HG03342 (cell line): ENCODE measurements around the gene OCIAD2.
A peak's percentile ranks its signal among the peaks of the same experiment; 100 is the strongest.
"Not testable (repeated sequence)": the region's sequence is repeated elsewhere in the genome, so short reads cannot be mapped to it uniquely, and the experiment has no call there.

Source experiments
- ATAC-seq: cut with Tn5 transposase; IDR thresholded peaks from one replicate; pipeline ENCODE4 v1.9.1; 2021; ENCODE audit warnings: mild to moderate bottlenecking, moderate library complexity; ENCODE audit not compliant: unreplicated experiment

OCIAD2 gene, protein sequence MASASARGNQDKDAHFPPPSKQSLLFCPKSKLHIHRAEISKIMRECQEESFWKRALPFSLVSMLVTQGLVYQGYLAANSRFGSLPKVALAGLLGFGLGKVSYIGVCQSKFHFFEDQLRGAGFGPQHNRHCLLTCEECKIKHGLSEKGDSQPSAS

DNA sequence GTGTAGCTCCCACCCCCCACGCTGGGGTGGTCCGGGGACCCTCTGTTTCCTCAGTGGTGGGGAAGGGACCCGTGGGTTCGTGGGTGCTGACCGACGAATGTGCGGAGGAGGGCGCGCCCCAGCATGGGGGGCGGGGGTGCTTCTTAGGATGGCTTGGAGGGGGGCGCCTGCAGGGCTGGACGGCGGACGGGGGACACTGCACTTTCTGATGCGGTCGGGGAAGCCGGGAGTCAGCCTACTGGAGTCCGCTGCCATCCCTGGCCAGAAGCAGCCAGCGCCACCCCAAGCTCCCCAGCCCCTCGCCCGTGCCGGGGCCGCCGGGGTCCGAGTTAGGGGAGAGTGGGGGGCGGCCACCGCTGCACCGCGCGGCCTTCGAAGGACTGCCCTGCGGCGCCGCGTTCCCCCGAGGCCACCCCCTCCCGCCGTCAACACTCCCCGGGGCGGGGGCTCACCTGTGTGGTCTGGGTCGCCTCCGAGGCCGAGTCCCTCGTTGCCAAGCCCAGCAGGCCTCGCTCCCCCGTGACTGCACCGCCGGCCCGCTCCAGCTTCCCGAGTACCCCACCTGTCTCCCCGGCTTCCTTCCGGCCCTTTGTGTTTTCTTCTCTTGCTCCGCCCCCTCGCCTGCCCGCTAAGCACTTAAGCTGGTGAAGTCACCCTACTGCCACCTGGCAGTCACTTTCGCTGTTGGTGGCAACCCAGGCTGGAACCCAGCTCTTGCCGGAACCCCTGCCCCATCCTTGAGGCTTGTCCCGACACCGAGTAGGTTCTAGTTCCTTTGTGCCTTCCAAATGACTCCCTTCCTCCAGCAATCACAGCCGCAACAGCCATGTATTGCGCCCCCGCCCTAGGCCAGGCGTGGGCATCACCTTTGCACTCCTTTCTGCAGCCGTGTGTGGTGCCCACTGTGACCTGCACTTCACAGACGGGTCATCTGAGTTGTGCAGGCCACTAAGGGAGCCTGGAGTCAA, at the start of gene OCIAD2:
OCIAD2 (minus strand) TSS at position 569 of the 968 bp plus-strand sequence. CDS start 2,225 bp downstream, outside the sequence.
- ATAC-seq, result peak; percentile 92

DNA sequence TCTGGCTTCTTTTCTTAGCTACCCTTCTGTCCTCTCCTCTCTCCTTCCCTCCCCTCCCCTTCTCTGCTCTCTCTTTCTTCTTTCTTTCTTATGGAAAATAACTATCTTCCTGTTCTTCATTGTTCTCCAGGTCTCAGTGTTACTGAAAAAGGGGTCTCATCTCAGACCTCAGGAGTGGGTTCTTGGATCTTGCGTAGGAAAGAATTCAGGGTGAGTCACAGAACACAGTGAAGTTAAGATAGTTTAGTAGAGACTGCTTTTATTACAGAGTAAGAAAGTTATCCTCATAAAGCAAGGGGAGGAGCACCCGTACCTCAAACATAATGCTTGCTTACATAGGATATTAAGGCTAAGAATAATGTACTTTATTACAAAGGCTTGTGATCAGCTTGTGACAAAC, 47.7 kb upstream of the OCIAD2 start:
- ATAC-seq, result no peak

DNA sequence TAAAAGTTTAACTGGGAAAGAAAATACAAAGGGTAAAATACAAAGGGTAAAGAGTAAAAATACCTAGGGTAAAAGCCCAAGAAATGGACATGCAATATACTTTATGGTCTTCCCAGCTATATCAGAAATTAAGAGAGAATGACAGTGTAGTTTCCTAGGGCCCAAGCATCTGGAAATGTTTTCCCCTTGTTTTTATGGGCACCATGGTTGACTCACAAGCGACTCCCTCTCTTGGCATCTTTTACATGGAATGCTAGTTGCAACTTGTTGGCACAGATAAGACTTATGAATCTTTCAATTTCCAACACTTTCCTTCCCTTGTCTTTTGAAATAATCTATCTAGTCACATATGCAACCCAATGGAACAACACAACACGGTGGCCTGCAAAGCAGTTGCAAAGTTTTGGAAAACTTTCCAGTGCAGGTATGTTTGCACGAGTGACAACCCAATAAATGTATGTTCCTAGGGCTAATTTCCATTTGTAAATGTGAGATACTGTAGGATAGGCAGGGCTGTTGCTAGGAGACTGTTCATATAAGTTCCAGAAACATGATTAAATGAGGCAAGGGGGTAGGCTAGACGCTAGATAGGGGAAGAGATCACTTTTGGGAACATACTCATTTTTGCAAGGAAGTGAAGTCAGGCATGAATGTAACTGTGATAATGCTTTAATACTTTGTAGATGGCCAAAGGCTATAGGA, 43.1 kb upstream of the OCIAD2 start:
- no peak for ATAC-seq

DNA sequence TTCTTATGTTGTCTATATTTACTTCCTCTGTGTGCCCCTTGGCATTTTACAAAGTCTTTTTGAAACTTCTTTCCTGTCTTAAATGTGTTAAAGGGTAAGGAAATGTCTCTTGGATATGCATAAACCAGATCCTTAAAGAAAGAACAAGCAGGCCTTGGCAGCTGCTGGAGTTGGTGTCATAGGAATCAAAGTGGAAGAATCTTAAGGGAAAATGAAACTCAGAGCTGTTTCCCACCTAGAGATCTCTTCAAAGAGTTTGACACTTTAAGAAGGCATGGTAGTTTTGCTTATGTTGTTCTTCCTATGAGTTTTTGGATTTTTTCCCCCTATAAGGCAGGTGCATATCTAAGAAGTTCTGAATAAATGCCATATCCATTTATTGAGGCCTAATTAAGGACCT, 42.5 kb upstream of the OCIAD2 start:
- no peak for ATAC-seq

DNA sequence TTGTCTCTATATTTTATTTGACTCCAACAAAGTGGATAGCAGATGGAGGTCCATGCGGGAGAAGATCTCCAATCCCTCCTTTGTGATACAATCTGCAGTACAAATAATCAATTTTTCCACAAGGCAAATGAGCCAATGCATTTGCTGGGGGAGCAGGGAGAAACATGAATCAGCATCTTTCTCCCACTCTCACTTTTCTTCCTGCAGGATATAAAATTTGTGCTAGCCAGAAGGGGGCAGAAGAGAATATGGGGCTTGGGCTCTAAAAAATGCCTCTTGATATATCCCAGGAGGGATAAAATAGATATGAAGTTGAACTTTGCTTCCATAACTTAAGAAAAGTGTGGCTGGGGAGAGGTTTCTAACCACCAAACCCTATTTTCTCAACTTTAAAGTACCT, 41.2 kb upstream of the OCIAD2 start:
- ATAC-seq, result no peak

DNA sequence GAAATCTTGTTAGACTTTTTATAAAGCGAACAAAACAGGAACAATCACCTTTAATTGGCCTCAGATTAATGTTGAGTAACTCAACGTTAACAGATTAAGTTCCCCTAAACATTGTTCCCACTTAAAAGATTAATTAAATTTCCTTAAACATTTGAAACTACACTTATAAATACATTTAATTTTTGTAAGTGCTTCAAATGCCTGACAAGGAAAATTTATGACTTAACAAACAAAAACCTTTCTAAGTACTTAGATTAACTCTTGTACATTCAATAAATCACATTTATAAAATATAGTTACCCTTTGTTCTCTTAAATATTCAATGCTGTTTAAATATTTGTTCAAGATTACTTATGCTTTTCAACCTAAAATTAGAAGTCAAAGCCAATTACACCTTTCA, 39.4 kb upstream of the OCIAD2 start:
- ATAC-seq, result no peak

DNA sequence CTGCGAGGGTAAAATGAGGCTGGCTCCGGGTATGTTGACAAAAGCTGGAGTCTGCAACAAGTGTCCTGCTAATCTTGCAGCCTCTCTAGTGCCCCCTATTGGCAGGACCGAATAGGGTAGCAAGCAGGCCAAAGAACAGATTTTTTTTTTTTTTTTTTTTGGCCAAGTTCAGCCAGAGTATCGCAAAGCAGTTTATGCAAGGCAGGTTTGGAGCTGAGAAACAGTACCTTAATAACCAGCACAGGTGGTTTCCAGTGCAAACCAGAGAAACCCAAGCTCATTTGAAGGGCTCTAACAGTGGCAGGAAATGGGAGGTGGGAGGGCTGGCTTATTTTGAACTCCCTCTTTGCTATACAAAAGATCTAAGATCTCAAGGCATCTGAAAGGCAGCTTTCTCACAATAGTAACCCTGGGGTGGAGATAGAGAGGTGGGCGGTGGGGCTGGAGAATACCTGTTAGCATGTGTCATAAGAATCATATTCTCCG, 38.2 kb upstream of the OCIAD2 start:
- ATAC-seq, result no peak

DNA sequence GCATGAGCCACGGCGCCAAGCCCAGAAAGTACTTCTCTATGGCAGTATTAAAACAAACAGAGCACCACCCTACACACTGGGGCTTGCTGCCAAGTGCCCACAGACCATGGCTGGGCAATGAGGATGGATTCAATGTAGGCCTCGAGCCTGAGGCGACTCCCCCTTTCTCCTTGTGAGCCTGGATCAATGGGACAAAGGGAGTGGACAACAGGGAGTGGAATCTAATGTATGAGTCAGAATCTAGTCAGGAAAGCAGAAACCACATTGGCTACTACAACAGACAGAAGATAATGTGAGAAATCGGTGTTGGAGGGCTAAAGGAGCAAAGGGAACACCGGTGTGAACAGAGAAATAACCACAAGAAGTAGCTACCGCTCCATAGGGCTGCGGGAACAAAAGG, 37.7 kb upstream of the OCIAD2 start:
- no peak for ATAC-seq

DNA sequence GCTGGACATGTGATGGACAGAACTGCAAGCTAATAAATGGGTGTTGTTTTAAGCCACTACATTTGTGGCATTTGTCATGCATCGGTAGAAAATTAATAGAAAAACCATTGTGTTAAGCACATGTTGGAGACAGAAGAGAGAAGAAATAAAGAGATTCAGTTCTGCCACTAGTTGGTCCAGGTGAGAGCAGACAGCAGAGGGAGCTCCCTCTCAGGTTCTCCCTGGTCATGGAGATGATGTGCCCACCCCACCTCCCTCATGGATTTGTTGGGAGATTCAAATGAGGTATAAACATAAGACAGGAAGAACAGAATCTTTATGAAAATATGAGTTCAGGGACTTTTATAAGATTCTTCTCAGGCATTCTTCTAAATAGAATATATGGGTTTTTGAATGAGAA, 36.8 kb upstream of the OCIAD2 start:
- no peak for ATAC-seq

DNA sequence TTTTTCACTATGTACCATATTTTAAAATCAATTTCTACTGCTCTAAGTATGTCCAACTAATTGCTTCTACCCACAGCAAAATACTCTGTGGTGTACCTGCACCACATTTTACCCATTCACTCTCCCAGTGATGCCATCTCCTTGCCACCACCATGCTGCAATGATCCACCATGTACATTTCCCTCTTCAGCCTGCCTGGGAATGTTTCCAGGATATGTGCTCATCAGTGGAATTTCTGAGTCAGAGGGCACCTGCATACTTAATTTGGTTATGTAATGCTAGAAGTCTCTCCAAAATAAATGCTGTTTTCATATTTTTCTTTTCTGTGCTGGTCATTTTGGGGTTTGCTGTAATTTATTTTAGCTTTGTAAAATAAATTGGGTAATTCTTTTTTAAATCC, 33.2 kb upstream of the OCIAD2 start:
- no peak for ATAC-seq

DNA sequence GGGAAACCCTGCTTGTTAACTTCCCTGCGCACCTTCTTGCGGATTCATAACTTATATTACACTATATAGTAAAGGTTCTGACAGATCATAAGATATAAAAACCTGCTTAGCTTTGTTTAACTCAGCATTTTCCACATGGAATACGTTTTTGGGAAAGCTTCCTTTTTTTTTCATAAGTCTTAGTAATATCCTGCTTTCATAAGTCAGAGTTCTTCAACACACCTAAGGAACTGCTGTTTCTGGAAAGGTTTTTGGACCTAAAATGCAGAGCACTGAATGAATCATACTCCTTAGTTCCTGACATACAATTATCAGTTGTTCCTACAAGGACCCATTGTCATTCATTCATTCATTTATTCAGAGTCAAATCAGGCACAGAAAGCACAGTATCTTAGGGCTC, 32.3 kb upstream of the OCIAD2 start:
- ATAC-seq, result no peak

DNA sequence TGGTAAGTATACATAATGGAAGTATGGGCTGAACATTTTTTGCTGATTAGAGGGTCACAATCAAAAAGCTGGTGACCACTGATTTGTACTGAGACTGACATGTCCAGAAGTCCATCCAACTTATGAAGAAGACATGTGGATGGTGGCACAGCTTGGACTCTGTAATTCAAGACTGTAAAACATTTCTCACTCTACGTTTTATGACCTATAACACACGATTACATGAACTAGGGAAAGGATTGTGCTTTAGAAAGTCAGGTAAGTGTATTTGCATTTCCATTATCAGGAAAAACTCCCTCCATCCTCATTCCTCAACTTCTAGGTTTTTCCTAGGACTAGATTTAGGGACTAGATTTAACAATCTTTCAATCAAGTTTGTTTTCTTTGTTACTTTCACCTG, 30.5 kb upstream of the OCIAD2 start:
- ATAC-seq, result no peak

DNA sequence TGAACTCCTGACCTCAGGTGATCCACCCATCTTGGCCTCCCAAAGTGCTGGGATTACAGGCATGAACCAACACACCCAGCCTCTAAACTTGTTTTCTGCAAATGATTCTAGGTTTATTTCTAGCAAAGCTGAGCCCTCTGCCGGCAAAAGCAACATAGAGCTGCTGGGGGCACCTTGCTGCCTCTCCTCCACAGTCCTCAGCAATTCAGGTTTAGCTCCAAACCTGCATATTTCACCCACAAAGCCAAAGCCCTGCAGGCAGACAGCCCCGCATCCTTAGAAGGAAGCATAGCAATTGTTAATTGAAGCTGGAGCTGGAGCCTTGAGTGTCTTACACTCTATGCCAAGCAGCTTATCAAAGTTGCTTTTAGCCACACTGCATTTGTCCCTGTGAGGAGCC, 24.9 kb upstream of the OCIAD2 start:
- no peak for ATAC-seq

DNA sequence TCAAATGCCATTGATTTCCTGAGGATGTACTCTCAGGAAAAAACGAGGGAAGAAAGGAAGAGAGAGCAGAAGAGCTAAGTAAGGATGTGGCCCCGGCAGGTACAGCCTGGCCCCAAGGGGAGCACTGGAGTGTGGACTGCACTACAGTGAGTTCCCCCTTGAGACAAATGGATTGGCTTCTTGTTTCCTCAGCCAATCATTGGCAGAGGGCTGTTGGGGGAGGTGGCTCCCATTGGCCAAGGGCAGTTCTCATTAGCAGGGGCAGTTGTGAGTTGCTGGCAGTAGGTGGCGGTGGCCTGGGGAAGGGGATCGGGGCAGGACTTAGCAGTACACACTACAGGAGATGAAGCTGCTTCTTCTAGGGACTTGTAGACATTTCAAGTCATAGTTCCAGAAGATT, 24.1 kb upstream of the OCIAD2 start:
- ATAC-seq, result no peak

DNA sequence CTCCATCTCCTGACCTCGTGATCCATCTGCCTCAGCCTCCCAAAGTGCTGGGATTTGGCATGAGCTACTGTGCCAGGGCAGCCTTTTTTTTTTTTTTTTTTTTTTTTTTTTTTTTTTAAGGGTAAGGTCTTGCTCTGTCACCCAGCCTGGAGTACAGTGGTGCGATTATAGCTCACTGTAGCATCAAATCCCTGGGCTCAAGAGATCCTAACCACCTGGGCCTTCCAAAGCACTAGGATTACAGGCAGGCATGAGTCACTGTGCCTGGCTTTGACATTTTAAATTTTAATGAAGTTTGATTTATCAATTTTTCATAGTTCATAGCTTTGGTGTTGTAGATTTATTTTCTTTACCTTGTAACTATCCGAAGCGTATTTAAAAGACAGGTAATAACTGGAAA, 17.8 kb upstream of the OCIAD2 start:
- no peak for ATAC-seq

DNA sequence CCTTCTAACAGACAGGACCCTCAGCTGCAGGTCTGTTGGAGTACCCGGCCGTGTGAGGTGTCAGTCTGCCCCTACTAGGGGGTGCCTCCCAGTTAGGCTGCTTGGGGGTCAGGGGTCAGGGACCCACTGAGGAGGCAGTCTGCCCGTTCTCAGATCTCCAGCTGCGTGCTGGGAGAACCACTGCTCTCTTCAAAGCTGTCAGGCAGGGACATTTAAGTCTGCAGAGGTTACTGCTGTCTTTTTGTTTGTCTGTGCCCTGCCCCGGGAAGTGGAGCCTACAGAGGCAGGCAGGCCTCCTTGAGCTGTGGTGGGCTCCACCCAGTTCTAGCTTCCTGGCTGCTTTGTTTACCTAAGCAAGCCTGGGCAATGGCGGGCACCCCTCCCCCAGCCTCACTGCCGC, 16.5 kb upstream of the OCIAD2 start:
- not testable (repeated sequence) for ATAC-seq

DNA sequence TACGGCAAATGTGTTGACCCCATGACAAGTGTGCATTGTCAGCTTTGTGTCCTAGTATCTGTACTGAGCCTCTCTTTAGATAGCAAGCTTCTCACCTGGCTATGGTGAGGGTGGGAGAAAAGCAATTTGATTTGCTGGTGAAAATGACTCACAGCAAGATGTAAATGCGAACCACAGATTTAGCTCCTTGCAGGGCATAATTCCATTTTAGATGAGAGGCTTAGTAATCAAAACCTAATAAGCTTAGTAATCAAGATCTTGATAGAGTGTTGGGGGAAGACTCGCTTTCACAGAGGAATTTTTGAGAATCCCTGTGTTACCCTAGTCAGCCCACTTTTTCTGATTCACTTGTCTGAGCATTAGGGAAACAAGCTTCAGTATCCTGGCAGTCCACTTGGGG, 7.7 kb upstream of the OCIAD2 start:
- ATAC-seq, result no peak

DNA sequence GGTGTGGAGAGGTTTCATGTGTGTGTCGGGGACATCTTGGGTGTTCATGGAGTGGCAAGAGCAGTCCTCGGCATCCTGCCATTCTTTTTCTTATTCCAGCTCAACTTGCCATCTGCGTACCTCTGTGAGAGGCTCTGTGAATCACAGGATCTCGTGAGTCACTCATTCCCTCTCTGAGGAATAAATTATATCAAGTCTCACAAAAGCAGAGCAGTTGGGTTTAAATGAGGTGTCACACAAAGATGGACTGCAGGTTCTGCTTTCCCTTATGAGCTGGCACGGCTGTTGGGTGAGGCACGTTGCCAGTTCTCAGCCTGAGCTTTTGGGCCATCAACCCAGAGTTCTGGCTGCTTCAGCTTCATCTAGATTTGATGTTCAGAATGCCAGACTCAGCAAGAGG, 6.8 kb upstream of the OCIAD2 start:
- no peak for ATAC-seq

DNA sequence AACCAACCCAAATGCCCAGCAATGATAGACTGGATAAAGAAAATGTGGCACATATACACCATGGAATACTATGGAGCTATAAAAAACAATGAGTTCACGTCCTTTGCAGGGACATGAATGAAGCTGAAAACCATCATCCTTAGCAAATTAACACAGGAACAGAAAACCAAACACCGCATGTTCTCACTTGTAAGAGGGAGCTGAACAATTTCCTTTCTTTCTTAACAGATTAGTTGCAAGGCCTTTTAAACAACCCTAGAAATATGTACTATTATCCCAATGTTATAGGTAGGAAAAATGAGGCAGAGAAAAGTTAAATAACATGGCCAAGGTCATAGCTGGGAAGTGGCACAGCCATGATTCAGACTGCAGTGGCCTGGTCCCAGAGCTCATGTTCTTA, 5.8 kb upstream of the OCIAD2 start:
- ATAC-seq, result no peak

DNA sequence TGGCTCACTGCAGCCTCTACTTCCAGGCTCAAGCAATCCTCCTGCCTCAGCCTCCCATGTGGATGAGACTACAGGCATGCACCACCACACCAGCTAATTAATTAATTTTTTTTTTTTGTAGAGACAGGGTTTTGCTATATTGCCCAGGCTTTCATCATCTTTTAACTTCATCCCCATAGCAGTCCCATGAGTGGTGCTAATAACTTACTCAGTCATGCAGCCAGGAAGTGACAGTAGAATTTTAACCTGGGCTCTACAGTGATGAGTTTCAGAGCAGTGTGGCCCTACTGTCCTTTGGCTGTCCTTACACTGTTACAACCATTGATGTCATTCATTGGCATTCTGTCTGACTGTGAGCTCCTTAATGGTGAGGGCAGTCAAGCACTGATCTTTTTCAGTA, 3.9 kb upstream of the OCIAD2 start:
- no peak for ATAC-seq

DNA sequence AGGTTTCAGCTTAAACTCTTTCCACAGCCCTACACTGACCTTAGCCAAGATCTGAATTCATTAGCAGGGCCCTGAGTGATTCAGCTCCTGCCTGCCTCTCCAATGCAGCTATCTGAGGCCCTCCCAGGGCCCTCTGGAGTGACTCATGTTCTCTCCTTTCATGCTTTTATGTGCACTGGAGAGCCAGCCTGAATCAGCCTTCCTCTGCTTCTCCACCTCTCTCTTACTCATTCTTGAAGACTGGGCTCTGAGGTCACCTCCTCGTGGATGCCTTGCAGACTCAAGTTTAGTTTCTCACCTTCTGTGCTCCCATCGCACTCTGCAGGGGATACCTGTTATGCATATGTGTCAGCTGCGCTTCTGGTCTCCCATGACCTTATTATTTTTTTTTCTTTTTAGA, 3.1 kb upstream of the OCIAD2 start:
- ATAC-seq, result no peak

DNA sequence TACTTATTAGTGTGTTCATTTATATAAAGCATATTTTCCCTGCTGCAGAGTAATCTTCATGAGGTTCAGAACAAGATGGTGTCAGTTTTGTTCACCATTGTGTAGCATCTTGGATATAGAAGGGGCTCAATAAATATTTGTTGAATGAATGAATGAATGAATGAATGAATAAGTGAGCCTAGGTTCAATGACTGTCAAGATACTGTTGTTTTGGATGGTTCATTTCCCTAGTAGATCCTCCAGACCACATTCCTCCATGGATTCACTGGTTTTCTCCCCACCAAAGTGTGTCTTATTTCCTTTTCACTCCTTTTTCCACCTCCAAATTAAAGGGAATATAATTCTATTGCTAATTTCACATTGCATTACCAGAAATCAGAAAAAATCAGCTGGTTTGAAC, 2.1 kb upstream of the OCIAD2 start:
- no peak for ATAC-seq
